Measurements from ENCODE around the gene ARHGAP15.

GRCh38 chr2:143611336-143611735, 482.1 kb downstream of the ARHGAP15 start:
- TF ChIP-seq MYC (IDR thresholded peaks at IDR 0.05; ENCODE audit: borderline replicate concordance, low read length): no peak
- no peak for TF ChIP-seq REST (IDR thresholded peaks at IDR 0.05)

Measured in A549 (cell line).